GM12878 (cell line): ENCODE measurements around the gene PCDHAC2. TPM values are rescaled to one million over a fixed set of nuclear protein-coding genes. Genes with fewer than 3 reads are reported as not detected.

Source experiments
- ATAC-seq: fragments of 200-7000 bp; cut with Tn5 transposase; 3 replicates; pipeline ENCODE4 v1.9.1; 2020; ENCODE audit warnings: mild to moderate bottlenecking, moderate library complexity
- Bru-seq: library from RNA; stranded (reverse); fragments of 400-500 nt; gene quantifications from one replicate; lab custom pipeline; 2021; lab: Mats Ljungman, UMichigan
- BruChase-seq, 2 experiments: library from RNA; stranded (reverse); fragments of 400-500 nt; gene quantifications; one replicate each; lab custom pipeline; 2021; lab: Mats Ljungman, UMichigan
- BruUV-seq: library from RNA; stranded (reverse); fragments of 400-500 nt; replicated peaks from 2 replicates; lab custom pipeline; 2021; lab: Mats Ljungman, UMichigan
- CTCF ChIA-PET: fragments of 300-600 bp; sonication (Branson Sonifier 250); formaldehyde crosslinking; extraction: SDS; loops from one replicate; lab custom pipeline; 2021; ENCODE audit warnings: inconsistent platforms; lab: Yijun Ruan, JAX
- POLR2A ChIA-PET: fragments of 350-600 bp; formaldehyde crosslinking; extraction: SDS; loops from one replicate; lab custom pipeline; 2021; ENCODE audit warnings: inconsistent platforms; lab: Charles Lee
- RAD21 ChIA-PET: fragments of 300-600 bp; sonication (Branson Sonifier 250); formaldehyde crosslinking; loops from one replicate; lab custom pipeline; 2023; ENCODE audit warnings: antibody characterized with exemption; ENCODE audit not compliant: unreplicated experiment; lab: Charles Lee
- SMC1A ChIA-PET: fragments of 300-600 bp; sonication (Branson Sonifier 250); formaldehyde crosslinking; loops from one replicate; lab custom pipeline; 2023; ENCODE audit not compliant: unreplicated experiment, uncharacterized antibody; lab: Charles Lee
- DNase-seq: peaks from one replicate; pipeline ENCODE4 v3.0.0-alpha.2; 2011; ENCODE audit warnings: low read depth, low spot score
- FAIRE-seq: peaks from 3 replicates; lab custom pipeline; 2011; peaks lifted over from hg19 to GRCh38; lab: Jason Lieb, UNC
- H2AFZ ChIP-seq: 2 replicates; pipeline ENCODE4 v1.6.0; 2011; ENCODE audit warnings: low read depth, low read length, control low read depth; ENCODE audit not compliant: control insufficient read depth
- H3K27ac ChIP-seq: 2 replicates; pipeline ENCODE4 v1.5.1; 2011; ENCODE audit warnings: control low read depth; ENCODE audit not compliant: control insufficient read depth, insufficient read depth
- H3K27me3 ChIP-seq, 2 experiments: replicated peaks in 1 of 2; 2 replicates each; pipeline versions ENCODE4 v1.6.0 to v1.6.1; 2011; ENCODE audit warnings: low read length in 1 of 2; ENCODE audit not compliant: control insufficient read depth in 2 of 2, insufficient read depth in 2 of 2
- H3K36me3 ChIP-seq, 2 experiments: 2 replicates each; pipeline ENCODE4 v1.5.1; 2011; ENCODE audit warnings: low read length in 1 of 2; ENCODE audit not compliant: control insufficient read depth in 2 of 2, insufficient read depth in 2 of 2
- H3K4me1 ChIP-seq: 2 replicates; pipeline ENCODE4 v1.6.1; 2011; ENCODE audit warnings: mild to moderate bottlenecking, low read length, moderate library complexity, mixed read lengths; ENCODE audit not compliant: control insufficient read depth, insufficient read depth
- H3K4me2 ChIP-seq: 2 replicates; pipeline ENCODE4 v1.6.0; 2011; ENCODE audit warnings: control low read depth; ENCODE audit not compliant: control insufficient read depth, insufficient read depth
- H3K4me3 ChIP-seq: fragments of 200-600 bp; sonication (generic); 2 replicates; pipeline ENCODE4 v1.5.1; 2016
- H3K79me2 ChIP-seq: 2 replicates; pipeline ENCODE4 v1.6.0; 2011; ENCODE audit warnings: low read length; ENCODE audit not compliant: control insufficient read depth, insufficient read depth
- H3K9ac ChIP-seq: 2 replicates; pipeline ENCODE4 v1.8.0; 2011; ENCODE audit warnings: low read length, control low read depth, mixed read lengths; ENCODE audit not compliant: control insufficient read depth, insufficient read depth
- H3K9me3 ChIP-seq: replicated peaks from 3 replicates; pipeline ENCODE4 v1.5.1; 2011; ENCODE audit warnings: mild to moderate bottlenecking, low read length; ENCODE audit not compliant: control insufficient read depth, insufficient read depth
- H4K20me1 ChIP-seq: 2 replicates; pipeline ENCODE4 v1.6.0; 2011; ENCODE audit not compliant: control insufficient read depth, insufficient read depth
- CBFB ChIP-seq: IDR thresholded peaks from 2 replicates; pipeline ENCODE4 v1.6.1; 2016; ENCODE audit warnings: antibody characterized with exemption, low read depth
- ESRRA ChIP-seq: IDR thresholded peaks from 2 replicates; pipeline ENCODE4 v1.6.1; 2012; ENCODE audit warnings: mild to moderate bottlenecking, low read length, improper control_type of control experiment
- GATAD2B ChIP-seq: fragments of 450-650 bp; conservative IDR thresholded peaks from 2 replicates; pipeline ENCODE4 v1.6.1; 2017; ENCODE audit warnings: low read depth, mild to moderate bottlenecking, moderate library complexity
- HDAC2 ChIP-seq: fragments of 200-600 bp; sonication (generic); IDR thresholded peaks from 2 replicates; pipeline ENCODE4 v1.6.1; 2017
- IRF4 ChIP-seq: IDR thresholded peaks from 2 replicates; pipeline ENCODE4 v1.6.1; 2011; ENCODE audit warnings: low read depth, low read length
- MLLT1 ChIP-seq: fragments of 450-650 bp; IDR thresholded peaks from 2 replicates; pipeline ENCODE4 v1.6.1; 2016; ENCODE audit warnings: mild to moderate bottlenecking
- POLR2A ChIP-seq: IDR thresholded peaks from 2 replicates; pipeline ENCODE4 v1.6.1; 2011; ENCODE audit warnings: low read depth, mild to moderate bottlenecking, low read length
- PRDM15 ChIP-seq: fragments of 450-650 bp; formaldehyde crosslinking; IDR thresholded peaks from 2 replicates; pipeline ENCODE4 v1.4.0; 2020; ENCODE audit warnings: mild to moderate bottlenecking, moderate library complexity
- ZNF592 ChIP-seq: fragments of 450-650 bp; IDR thresholded peaks from 2 replicates; pipeline ENCODE4 v1.6.1; 2017; ENCODE audit warnings: mild to moderate bottlenecking, moderate library complexity
- WGBS: methylation state at CpG from one replicate; pipeline ENCODE4 v1.1.6; 2016; ENCODE audit warnings: low lambda C conversion rate; ENCODE audit not compliant: insufficient replicate concordance, insufficient coverage; ENCODE audit errors: missing lambda C conversion rate; 5-methylcytosine and 5-hydroxymethylcytosine counted together
- in situ Hi-C: fragments of 300-500 bp; cut with MboI; formaldehyde crosslinking; loops from 9 replicates; pipeline ENCODE4 v1.14.3; 2018; ENCODE audit warnings: mixed read lengths
- intact Hi-C: fragments of 100-400 bp; cut with micrococcal nuclease; formaldehyde crosslinking; loops from one replicate; pipeline ENCODE4 v1.14.2; 2022; ENCODE audit not compliant: unreplicated experiment
- long read RNA-seq, 2 experiments: library from polyadenylated mRNA; unstranded; transcript quantifications; one replicate each; pipeline ENCODE4 v2.0.0, GENCODE V29; 2019 to 2020
- polyA minus RNA-seq, 3 experiments: library from RNA; depleted of rRNA, polyadenylated mRNA; stranded (reverse); fragments of >200 nt; gene quantifications; 2 replicates each; pipeline ENCODE4 v1.2.3, GENCODE V29; 2011
- polyA plus RNA-seq, 11 experiments: library from polyadenylated mRNA; depleted of rRNA in 4 of 11; unstranded in 6 of 11; stranded (reverse) in 5 of 11; fragments of >200 nt; fragmentation: Nextera tagmentation in 4 of 11; fragmentation: Illumina TruSeq in 1 of 11; extraction: Ambion mirVana in 4 of 11; extraction: Trizol in 1 of 11; gene quantifications; 1 replicate in 1 of 11; 2 replicates in 10 of 11; pipeline versions ENCODE4 v1.2.1 to v1.2.3, GENCODE V29; 2011 to 2016; ENCODE audit warnings: inconsistent platforms in 2 of 11, missing spikeins in 2 of 11, low read depth in 1 of 11
- total RNA-seq, 4 experiments: library from RNA; depleted of rRNA in 3 of 4; stranded (reverse); fragments of >200 nt in 3 of 4; fragmentation: Illumina TruSeq in 1 of 4; extraction: Trizol in 1 of 4; gene quantifications; 2 replicates each; pipeline versions ENCODE4 v1.2.1 to v1.2.3, GENCODE V29; 2013 to 2021

PCDHAC2 gene
- total RNA-seq (2013; cell fraction: nucleolus; rRNA removed) = not detected in 2 replicates
- total RNA-seq (2014; rRNA removed) = 0.06 TPM in 1 of 2 replicates, not detected in the other
- total RNA-seq (2014; rRNA removed; fragmentation: Illumina TruSeq; extraction: Trizol) = not detected in 2 replicates
- total RNA-seq (2021) = not detected in 2 replicates
- polyA plus RNA-seq (2011; ENCODE audit: low read depth) = not detected
- not detected in 2 replicates for polyA plus RNA-seq (2011; rRNA removed)
- polyA plus RNA-seq (2011; cell fraction: cytosol; rRNA removed) = not detected in 2 replicates
- polyA plus RNA-seq (2011; cell fraction: nucleus; rRNA removed) = not detected in 2 replicates
- not detected in 2 replicates for polyA plus RNA-seq (2012)
- polyA plus RNA-seq (2014; fragmentation: Illumina TruSeq; extraction: Trizol) = not detected in 2 replicates
- polyA plus RNA-seq (2014; fragmentation: Nextera tagmentation; extraction: Ambion mirVana) = not detected
- not detected in 2 replicates for polyA plus RNA-seq (2014; rRNA removed)
- not detected for polyA plus RNA-seq (2016; fragmentation: Nextera tagmentation; extraction: Ambion mirVana)
- not detected in 2 replicates for polyA minus RNA-seq (2011; rRNA and poly(A)+ RNA removed)
- polyA minus RNA-seq (2011; cell fraction: cytosol; rRNA and poly(A)+ RNA removed) = not detected in 2 replicates
- not detected in 2 replicates for polyA minus RNA-seq (2011; cell fraction: nucleus; rRNA and poly(A)+ RNA removed)
- not detected for Bru-seq, nascent RNA
- not detected for BruChase-seq, experiment 1, labeled RNA remaining after a 6-hour chase
- not detected for BruChase-seq, experiment 2, labeled RNA remaining after a 2-hour chase
- long read RNA-seq, experiment 1 = 0 reads
- long read RNA-seq, experiment 2 = 0 reads

- no peaks in the 10 kb centered on the region for H3K79me2 ChIP-seq
- no peaks in the 10 kb centered on the region for H3K4me1 ChIP-seq
- RAD21 ChIA-PET = no interaction called here
- DNase-seq (no peak), FAIRE-seq (no peak), ATAC-seq (no peak)
- peaks cover 2% of the 10 kb centered on the region; the same call in 1 of the 3 replicates for H3K9me3 ChIP-seq
- in situ Hi-C loops = no loop called here
- no peak within 1 kb of the TSS for H3K4me3 ChIP-seq
- SMC1A ChIA-PET = no interaction called here
- WGBS = 51% methylated on average over 53 of the region's 80 CpGs
- H4K20me1 ChIP-seq = no peaks in the 10 kb centered on the region
- no TSS peak for BruUV-seq
- H3K27me3 ChIP-seq = no peaks in the 10 kb centered on the region
- H3K9ac ChIP-seq = no peak within 1 kb of the TSS
- POLR2A ChIA-PET = no interaction called here
- H3K27ac ChIP-seq = no peak within 1 kb of the TSS
- no peaks in the 10 kb centered on the region for H3K36me3 ChIP-seq
- no peak within 1 kb of the TSS for H2AFZ ChIP-seq
- intact Hi-C loops = no loop called here
- H3K4me2 ChIP-seq = no peak within 1 kb of the TSS
- CTCF ChIA-PET = no interaction called here
- no peak for TF ChIP-seq ESRRA
- no peak for TF ChIP-seq PRDM15 (CRISPR knock-in tag)
- TF ChIP-seq MLLT1 = no peak
- no peak for TF ChIP-seq GATAD2B
- no peak for TF ChIP-seq ZNF592
- TF ChIP-seq CBFB = no peak
- TF ChIP-seq POLR2A = no peak
- TF ChIP-seq IRF4 = no peak
- no peak for TF ChIP-seq HDAC2
Observed at GRCh38 chr5:140966293-140967225, at the start of gene PCDHAC2. PCDHAC2 (plus strand) TSS chr5:140966476; CDS start chr5:140966767, 291 bp downstream.
